OCI-LY1 (cell line): ENCODE results near the gene COL6A3.

Source experiments
- H2AFZ ChIP-seq: fragments of 200-600 bp; sonication (generic), shearing (Covaris generic); 2 replicates; pipeline ENCODE4 v1.6.0; 2014; ENCODE audit warnings: antibody characterized with exemption, mild to moderate bottlenecking, low read length
- H3F3A ChIP-seq: fragments of 200-600 bp; sonication (generic), shearing (Covaris generic); 2 replicates; pipeline ENCODE4 v1.6.0; 2014; ENCODE audit warnings: mild to moderate bottlenecking, antibody characterized with exemption, low read length, moderate library complexity; ENCODE audit not compliant: insufficient read depth
- H3K27ac ChIP-seq: fragments of 200-600 bp; sonication (generic); 2 replicates; pipeline ENCODE4 v1.5.1; 2014; ENCODE audit warnings: low read length, mixed run types, mild to moderate bottlenecking, low read depth; ENCODE audit not compliant: poor library complexity, severe bottlenecking
- H3K27me3 ChIP-seq: fragments of 200-600 bp; sonication (generic); 2 replicates; pipeline ENCODE4 v1.6.0; 2014; ENCODE audit warnings: antibody characterized with exemption, mild to moderate bottlenecking, low read length, moderate library complexity; ENCODE audit not compliant: insufficient read depth
- H3K36me3 ChIP-seq: fragments of 200-600 bp; sonication (generic); 2 replicates; pipeline ENCODE4 v1.6.1; 2014; ENCODE audit warnings: mild to moderate bottlenecking, antibody characterized with exemption, low read length, moderate library complexity, mixed read lengths; ENCODE audit not compliant: insufficient read depth
- H3K4me1 ChIP-seq: fragments of 200-600 bp; sonication (generic); 2 replicates; pipeline ENCODE4 v1.5.1; 2014; ENCODE audit warnings: mild to moderate bottlenecking, low read length, moderate library complexity; ENCODE audit not compliant: insufficient read depth, severe bottlenecking
- H3K4me2 ChIP-seq: fragments of 200-600 bp; sonication (generic), shearing (Covaris generic); 2 replicates; pipeline ENCODE4 v1.6.1; 2014; ENCODE audit warnings: low read length
- H3K4me3 ChIP-seq: fragments of 200-600 bp; sonication (generic); 2 replicates; pipeline ENCODE4 v1.5.1; 2014; ENCODE audit warnings: low read length, low read depth, mild to moderate bottlenecking, mixed read lengths; ENCODE audit not compliant: poor library complexity, severe bottlenecking
- H3K79me2 ChIP-seq: fragments of 200-600 bp; shearing (Covaris generic); 2 replicates; pipeline ENCODE4 v1.6.1; 2016; ENCODE audit warnings: mixed run types, low read length, mixed read lengths; ENCODE audit not compliant: insufficient read depth
- H3K9ac ChIP-seq: fragments of 200-600 bp; sonication (generic), shearing (Covaris generic); 2 replicates; pipeline ENCODE4 v1.6.1; 2014; ENCODE audit warnings: mild to moderate bottlenecking, low read length, mixed read lengths
- H3K9me2 ChIP-seq: fragments of 200-600 bp; sonication (generic), shearing (Covaris generic); 2 replicates; pipeline ENCODE4 v1.6.1; 2014; ENCODE audit warnings: low read depth, mild to moderate bottlenecking, low read length, mixed read lengths
- H3K9me3 ChIP-seq: fragments of 200-600 bp; shearing (Covaris generic); 2 replicates; pipeline ENCODE4 v1.6.1; 2014; ENCODE audit warnings: low read length, mixed read lengths
- H4K20me1 ChIP-seq: fragments of 200-600 bp; sonication (generic), shearing (Covaris generic); 2 replicates; pipeline ENCODE4 v1.6.0; 2016; ENCODE audit warnings: mild to moderate bottlenecking, low read length; ENCODE audit not compliant: insufficient read depth
- CTCF ChIP-seq: fragments of 200-600 bp; sonication (generic), shearing (Covaris generic); IDR thresholded peaks from 2 replicates; pipeline ENCODE4 v1.5.1; 2017; ENCODE audit warnings: mild to moderate bottlenecking, antibody characterized with exemption, low read length, moderate library complexity, mixed read lengths
- EZH2 ChIP-seq: fragments of 200-600 bp; sonication (generic), shearing (Covaris generic); IDR thresholded peaks from 2 replicates; pipeline ENCODE4 v1.8.0; 2017; ENCODE audit warnings: borderline replicate concordance, mixed run types, mild to moderate bottlenecking, antibody characterized with exemption, low read length, moderate library complexity, mixed read lengths

The COL6A3 gene

GRCh38 chr2:237336131-237336530 lies 77.8 kb downstream of the COL6A3 start:
- no peaks in the 10 kb centered on the region for H3K27me3 ChIP-seq
- no peaks in the 10 kb centered on the region for H3K36me3 ChIP-seq
- no peaks in the 10 kb centered on the region for H3K9me2 ChIP-seq
- no peaks in the 10 kb centered on the region for H3K9me3 ChIP-seq
- TF ChIP-seq CTCF (no peak), EZH2 (no peak)
- no peak overlapping the region for H3K4me2 ChIP-seq
- no peak overlapping the region for H2AFZ ChIP-seq
- no peak overlapping the region for H3K9ac ChIP-seq
- H3K79me2 ChIP-seq = no peaks in the 10 kb centered on the region
- H3K27ac ChIP-seq = no peak overlapping the region
- no peaks in the 10 kb centered on the region for H3K4me1 ChIP-seq
- H4K20me1 ChIP-seq = no peaks in the 10 kb centered on the region
- H3K4me3 ChIP-seq = no peak overlapping the region
- no peaks in the 10 kb centered on the region for H3F3A ChIP-seq

DNA sequence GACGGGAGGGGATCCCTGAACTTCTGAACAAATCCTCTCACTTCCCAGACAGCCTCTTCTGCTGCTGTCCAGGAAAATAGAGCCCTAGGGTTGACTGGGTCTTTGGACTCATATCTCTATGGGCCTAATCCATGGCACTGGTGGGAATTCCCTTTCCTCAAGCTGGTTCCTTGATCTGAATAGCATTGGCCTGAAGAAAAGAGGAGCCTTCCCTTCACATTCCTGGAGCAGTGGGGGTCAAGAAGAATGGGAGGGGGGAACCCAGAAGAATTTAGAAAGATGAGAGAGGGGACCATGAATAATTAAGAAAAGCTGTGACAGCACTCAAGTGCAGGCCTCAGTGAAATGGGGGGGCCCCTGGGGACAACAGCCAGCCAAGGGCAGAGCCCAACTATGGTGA lies 80.2 kb downstream of the COL6A3 start:
- Histone ChIP-seq H3K36me3 (no peaks in the 10 kb centered on the region), H3K27ac (no peak overlapping the region), H3K4me1 (no peaks in the 10 kb centered on the region), H4K20me1 (no peaks in the 10 kb centered on the region), H3K4me3 (no peak overlapping the region), H3K9me3 (no peaks in the 10 kb centered on the region), H3K79me2 (no peaks in the 10 kb centered on the region), H3K9ac (no peak overlapping the region), H3K27me3 (no peaks in the 10 kb centered on the region), H3K4me2 (no peak overlapping the region), H3K9me2 (no peaks in the 10 kb centered on the region), H2AFZ (no peak overlapping the region), H3F3A (no peaks in the 10 kb centered on the region)
- no peak for TF ChIP-seq CTCF
- TF ChIP-seq EZH2 = no peak

DNA sequence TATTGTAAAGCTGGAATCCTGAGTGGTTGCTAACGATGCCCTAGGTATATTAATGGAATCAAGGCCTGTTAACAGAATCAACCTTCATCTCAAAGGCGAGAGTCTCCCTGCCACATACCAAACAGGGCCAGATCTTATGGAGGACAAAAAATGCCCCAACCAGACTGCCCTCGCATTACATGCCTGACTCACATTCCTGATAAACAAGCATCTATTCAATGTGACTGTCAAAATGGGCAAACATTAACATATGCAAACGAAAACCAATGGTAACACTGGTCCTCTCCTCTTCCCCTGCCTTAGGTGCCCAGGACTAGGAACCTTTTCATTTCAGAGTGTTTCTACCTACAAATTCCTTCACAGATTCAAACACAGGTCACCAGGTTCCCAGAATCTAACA lies 83.4 kb downstream of the COL6A3 start:
- Histone ChIP-seq H3F3A (no peaks in the 10 kb centered on the region), H3K79me2 (no peaks in the 10 kb centered on the region), H3K27me3 (no peaks in the 10 kb centered on the region), H3K9me2 (no peaks in the 10 kb centered on the region), H3K27ac (no peak overlapping the region), H4K20me1 (no peaks in the 10 kb centered on the region), H3K4me1 (no peaks in the 10 kb centered on the region), H3K4me2 (no peak overlapping the region), H3K36me3 (no peaks in the 10 kb centered on the region), H3K9ac (no peak overlapping the region), H3K4me3 (no peak overlapping the region), H3K9me3 (no peaks in the 10 kb centered on the region), H2AFZ (no peak overlapping the region)
- TF ChIP-seq EZH2 = no peak
- TF ChIP-seq CTCF = no peak
